Activated naive CD8-positive, alpha-beta T cell treated with anti-CD3 and anti-CD28 coated beads for 36 hours (primary cell): Measurements from ENCODE around the gene LRIG1. TPM values are rescaled to one million over a fixed set of nuclear protein-coding genes. Genes with fewer than 3 reads are reported as not detected.

Experiments used
- DNase-seq: peaks from one replicate; pipeline ENCODE4 v3.0.0; 2021
- H3K27ac Mint-ChIP-seq: one replicate; pipeline ENCODE4 v1.8.0; 2022; ENCODE audit warnings: mild to moderate bottlenecking, moderate library complexity, mixed read lengths
- H3K27me3 Mint-ChIP-seq: one replicate; pipeline ENCODE4 v1.8.0; 2022; ENCODE audit warnings: mild to moderate bottlenecking, mixed read lengths
- H3K36me3 Mint-ChIP-seq: one replicate; pipeline ENCODE4 v1.8.0; 2021; ENCODE audit warnings: mild to moderate bottlenecking, mixed read lengths
- H3K4me1 Mint-ChIP-seq: one replicate; pipeline ENCODE4 v1.8.0; 2021; ENCODE audit warnings: mixed read lengths
- H3K4me3 Mint-ChIP-seq: one replicate; pipeline ENCODE4 v1.8.0; 2022; ENCODE audit warnings: mild to moderate bottlenecking, moderate library complexity, mixed read lengths
- H3K9me3 Mint-ChIP-seq: one replicate; pipeline ENCODE4 v1.8.0; 2022; ENCODE audit warnings: mixed read lengths
- total RNA-seq, 2 experiments: library from RNA; stranded (reverse); gene quantifications; one replicate each; pipeline ENCODE4 v1.2.3, GENCODE V29; 2021

Gene LRIG1
- total RNA-seq, 2 experiments from 2014 or later = 8.2 to 8.5 TPM

DNA sequence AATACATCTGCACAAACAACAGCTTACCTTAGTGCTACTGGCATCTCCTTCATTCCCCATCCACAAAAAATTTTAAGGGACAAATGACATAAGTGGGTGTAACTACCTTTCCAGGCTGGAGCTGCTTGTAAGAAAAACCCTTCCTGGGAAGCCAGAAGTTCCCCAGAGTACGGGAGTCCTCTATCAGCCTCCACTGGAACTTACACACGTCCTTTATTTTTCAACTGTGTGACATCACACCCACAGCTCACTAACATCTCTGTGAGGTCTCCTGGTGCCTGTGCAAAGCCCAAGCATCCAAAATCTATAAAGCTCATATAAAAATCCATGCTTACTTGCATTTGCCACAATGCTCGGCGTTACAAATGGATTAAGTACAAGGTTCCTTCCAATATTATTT lies 27.6 kb downstream of the LRIG1 start:
- Mint-ChIP-seq H3K4me3 (peak overlapping the region; percentile 39), H3K9me3 (no peaks in the 10 kb centered on the region), H3K36me3 (peaks cover 9% of the 10 kb centered on the region), H3K27me3 (peaks cover 4% of the 10 kb centered on the region), H3K27ac (peak overlapping the region; percentile 82), H3K4me1 (peaks cover 54% of the 10 kb centered on the region)
- no peak for DNase-seq

DNA sequence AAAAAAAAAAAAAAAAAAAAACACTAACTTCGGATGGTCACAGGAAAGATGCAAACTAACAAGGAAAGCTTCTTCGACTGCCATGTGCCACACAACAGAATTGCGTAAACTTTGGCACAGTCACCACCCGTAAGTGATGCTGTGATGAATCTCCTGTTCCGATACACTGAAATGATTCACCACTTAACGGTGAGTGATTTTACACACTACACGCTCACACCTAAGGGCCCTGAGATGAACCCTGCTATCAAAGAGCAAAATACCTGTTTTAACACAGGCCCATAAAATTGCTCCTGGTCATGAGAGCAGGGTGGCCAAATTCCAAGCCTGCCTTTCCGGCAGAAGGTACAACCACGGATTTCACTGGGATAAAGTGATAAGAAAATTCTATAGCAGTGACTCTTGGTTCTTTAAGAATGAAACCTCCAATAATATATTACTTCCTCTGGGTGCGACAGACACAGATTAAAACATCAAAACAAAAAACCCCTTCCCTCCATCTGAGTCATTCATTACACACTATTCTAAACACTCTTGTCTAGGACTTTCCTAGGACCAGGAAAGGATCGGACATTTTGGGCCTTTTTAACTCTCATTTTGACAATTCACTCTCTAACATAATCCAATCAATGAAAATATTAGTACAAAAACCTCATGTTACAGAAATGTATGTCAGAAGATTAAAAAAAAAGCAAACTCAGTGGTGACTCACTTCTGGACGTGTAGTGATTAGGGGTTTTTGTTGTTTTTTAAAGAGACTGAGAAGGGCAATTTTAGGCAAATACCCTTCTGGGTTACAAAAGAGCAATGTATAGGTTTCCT lies 28.3 kb downstream of the LRIG1 start:
- H3K9me3 Mint-ChIP-seq = no peaks in the 10 kb centered on the region
- peak overlapping the region; percentile 82 for H3K27ac Mint-ChIP-seq
- peaks cover 1% of the 10 kb centered on the region for H3K27me3 Mint-ChIP-seq
- peak; percentile 28 for DNase-seq
- peak overlapping the region; percentile 23 for H3K4me3 Mint-ChIP-seq
- H3K4me1 Mint-ChIP-seq = peaks cover 57% of the 10 kb centered on the region
- peaks cover 9% of the 10 kb centered on the region for H3K36me3 Mint-ChIP-seq

DNA sequence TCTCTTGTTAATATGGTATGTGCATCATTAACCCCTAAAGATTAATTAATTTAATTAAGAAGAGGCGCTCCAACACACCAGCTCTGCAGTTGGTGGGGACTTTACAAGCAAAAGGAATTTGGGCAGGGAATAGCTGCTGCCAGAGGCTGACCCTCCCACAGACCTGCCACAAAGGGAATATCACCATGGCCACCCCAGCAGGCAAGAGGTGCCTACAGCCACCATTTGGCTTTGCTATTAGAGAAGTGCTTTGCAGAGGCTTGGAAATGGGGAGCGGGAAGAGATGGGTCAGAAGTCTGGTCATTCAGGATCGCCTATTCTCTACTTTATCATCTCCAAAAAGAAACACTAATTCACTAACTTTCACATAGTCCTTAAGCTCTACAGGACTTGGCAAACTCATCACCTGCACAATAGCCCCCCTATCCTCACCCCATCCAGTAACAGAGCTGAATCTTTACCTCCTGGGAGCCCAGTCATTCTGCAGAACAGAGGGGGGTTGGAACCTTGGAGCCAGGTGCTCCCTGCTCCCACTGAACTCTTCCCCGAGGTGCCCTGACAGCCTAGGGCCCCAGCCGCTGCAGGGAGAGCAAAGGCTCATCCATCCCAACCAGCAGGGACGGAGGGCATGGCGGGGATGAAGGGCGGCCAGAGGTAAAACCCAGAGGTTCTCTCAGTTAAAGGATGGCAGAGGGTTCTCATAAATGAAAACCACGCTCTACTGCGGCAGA lies 29.7 kb downstream of the LRIG1 start:
- Mint-ChIP-seq H3K9me3 (no peaks in the 10 kb centered on the region), H3K4me1 (peaks cover 54% of the 10 kb centered on the region), H3K36me3 (peaks cover 6% of the 10 kb centered on the region), H3K27ac (no peak overlapping the region), H3K4me3 (no peak overlapping the region), H3K27me3 (peaks cover 6% of the 10 kb centered on the region)
- DNase-seq = no peak

DNA sequence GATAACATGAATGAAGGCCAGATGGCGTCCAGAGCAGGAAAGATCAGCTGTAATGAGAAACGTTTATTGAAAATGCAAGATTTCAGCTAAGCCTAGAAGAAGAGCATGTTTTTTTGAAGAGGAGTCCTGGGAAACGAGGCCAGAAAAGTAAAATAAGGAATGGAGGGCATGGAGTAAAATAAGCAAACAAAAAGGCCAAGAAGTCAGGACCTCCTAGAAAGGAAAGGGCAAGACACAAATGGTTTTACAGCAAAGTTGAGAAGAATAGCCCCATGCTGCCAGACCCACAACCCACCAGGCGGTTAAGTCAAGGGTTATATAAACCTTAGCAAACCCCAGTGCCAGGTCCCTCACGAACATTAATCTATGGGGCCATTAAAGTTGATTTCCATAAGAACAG lies 30.5 kb downstream of the LRIG1 start:
- H3K27me3 Mint-ChIP-seq = peaks cover 6% of the 10 kb centered on the region
- H3K4me3 Mint-ChIP-seq = no peak overlapping the region
- no peak for DNase-seq
- peak overlapping the region; percentile 3 for H3K27ac Mint-ChIP-seq
- peaks cover 6% of the 10 kb centered on the region for H3K36me3 Mint-ChIP-seq
- H3K9me3 Mint-ChIP-seq = no peaks in the 10 kb centered on the region
- peaks cover 54% of the 10 kb centered on the region for H3K4me1 Mint-ChIP-seq

DNA sequence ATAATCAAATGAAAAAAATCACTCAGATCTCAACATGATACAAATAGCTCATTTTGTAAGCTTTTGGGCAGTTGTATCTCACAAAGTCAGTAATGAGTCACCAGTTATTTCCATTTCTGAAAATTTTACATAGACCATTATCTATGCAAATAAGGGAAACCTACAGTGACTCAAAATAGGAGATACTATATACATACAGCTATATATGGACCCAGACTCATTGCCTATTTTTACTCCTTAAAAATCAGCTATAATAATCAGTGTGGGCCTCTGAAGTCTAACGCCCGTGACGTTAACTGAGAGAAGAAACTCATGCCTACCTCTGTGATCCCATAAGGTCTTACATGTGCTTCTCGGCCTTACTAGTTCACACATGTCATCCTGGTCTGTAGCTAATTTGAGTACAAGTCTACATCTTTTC lies 31.6 kb downstream of the LRIG1 start:
- no peak overlapping the region for H3K4me3 Mint-ChIP-seq
- peaks cover 54% of the 10 kb centered on the region for H3K4me1 Mint-ChIP-seq
- DNase-seq = no peak

DNA sequence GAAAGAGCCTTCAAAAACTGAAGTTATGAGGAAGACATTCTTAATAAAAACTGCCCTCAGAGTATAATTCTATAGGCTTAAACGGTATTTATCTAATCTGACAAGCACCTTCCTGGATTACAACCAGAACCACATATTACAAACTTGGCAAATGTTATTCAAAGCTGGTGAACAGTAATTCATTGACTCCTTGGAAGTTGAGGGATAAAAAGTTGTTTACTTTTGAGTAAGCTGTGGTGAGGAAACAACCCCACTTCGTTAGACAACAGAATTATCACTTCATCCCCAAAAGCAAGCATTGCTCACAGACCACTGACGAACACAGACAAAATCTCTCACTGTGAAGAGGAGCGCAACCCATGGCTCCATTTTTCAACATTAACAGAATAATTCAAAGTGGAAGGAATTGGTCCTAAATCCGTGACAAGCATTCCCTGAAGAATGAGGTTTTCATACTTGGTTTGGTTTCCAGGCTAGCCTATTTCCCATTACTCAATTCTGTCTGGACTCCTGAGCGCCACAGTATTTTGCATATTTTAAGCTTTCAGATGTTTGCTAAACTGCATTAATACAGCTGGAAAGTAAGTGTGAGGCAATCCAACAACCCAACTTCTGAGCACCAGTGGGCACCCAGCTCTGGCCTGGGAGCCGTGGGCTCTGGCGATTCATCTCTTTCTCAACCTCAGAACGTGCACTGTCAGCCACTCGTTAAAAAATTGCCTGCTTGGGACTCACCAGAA lies 32.7 kb downstream of the LRIG1 start:
- peaks cover 48% of the 10 kb centered on the region for H3K4me1 Mint-ChIP-seq
- no peak overlapping the region for H3K4me3 Mint-ChIP-seq
- DNase-seq = no peak
- H3K27me3 Mint-ChIP-seq = peaks cover 6% of the 10 kb centered on the region
- H3K9me3 Mint-ChIP-seq = no peaks in the 10 kb centered on the region
- peaks cover 6% of the 10 kb centered on the region for H3K36me3 Mint-ChIP-seq
- H3K27ac Mint-ChIP-seq = peak overlapping the region; percentile 38

More for the DNA sequence above, 31.6 kb downstream of the LRIG1 start:
- Mint-ChIP-seq H3K36me3 (peaks cover 6% of the 10 kb centered on the region), H3K27ac (peak overlapping the region; percentile 91), H3K9me3 (no peaks in the 10 kb centered on the region), H3K27me3 (peaks cover 6% of the 10 kb centered on the region)

DNA sequence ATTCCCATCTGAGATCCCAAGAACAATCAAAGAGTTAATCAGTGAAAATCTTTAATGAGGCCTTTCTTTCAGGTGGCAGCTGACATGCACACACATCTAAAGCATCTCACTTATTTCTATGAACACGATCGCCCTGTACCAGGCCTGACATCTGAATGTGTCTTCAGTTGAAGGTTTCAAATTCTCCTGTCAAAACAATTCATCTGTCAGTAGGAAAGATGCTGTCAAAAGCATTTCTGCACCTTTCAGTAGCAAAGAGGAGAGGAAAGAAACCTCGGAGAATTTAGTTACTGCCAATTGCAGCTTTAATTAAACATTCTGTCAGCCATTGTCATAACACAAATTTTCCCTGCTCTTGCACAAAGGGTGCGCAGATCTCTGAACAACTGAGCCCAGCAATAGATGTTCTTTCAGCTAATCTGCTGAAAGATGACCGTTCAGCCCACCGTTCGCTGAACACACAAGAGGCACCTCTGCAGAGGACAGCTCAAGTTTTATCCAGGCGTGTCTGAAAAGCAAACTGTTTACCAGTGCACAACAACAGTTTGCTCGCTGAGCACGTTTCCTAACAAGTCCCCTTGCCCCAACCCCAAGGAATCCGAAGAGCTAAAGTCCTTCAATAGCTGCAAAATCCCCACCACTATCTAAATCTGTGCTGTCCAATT lies 34.1 kb downstream of the LRIG1 start:
- peaks cover 37% of the 10 kb centered on the region for H3K4me1 Mint-ChIP-seq
- H3K9me3 Mint-ChIP-seq = no peaks in the 10 kb centered on the region
- peaks cover 6% of the 10 kb centered on the region for H3K36me3 Mint-ChIP-seq
- no peak overlapping the region for H3K4me3 Mint-ChIP-seq
- H3K27ac Mint-ChIP-seq = no peak overlapping the region
- peaks cover 6% of the 10 kb centered on the region for H3K27me3 Mint-ChIP-seq
- no peak for DNase-seq

DNA sequence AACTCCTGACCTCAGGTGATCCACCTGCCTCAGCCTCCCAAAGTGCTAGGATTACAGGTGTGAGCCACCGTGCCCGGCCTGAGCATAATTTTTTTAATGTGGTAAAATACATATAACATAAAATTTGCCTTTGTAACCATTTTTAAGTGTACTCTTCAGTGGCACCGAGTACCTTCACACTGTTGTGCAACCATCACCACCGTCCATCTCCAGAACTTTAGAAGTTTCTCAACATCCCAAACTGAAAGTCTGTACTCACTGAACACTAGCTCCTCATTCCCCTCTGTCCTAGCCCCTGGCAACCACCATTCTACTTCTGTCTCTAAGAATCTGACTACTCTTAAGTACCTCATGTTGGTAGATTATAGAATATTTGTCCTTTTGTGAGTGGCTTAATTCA lies 35.2 kb downstream of the LRIG1 start:
- peaks cover 6% of the 10 kb centered on the region for H3K36me3 Mint-ChIP-seq
- no peak for DNase-seq
- H3K4me3 Mint-ChIP-seq = no peak overlapping the region
- peaks cover 29% of the 10 kb centered on the region for H3K4me1 Mint-ChIP-seq
- H3K27ac Mint-ChIP-seq = no peak overlapping the region
- H3K9me3 Mint-ChIP-seq = no peaks in the 10 kb centered on the region
- peaks cover 6% of the 10 kb centered on the region for H3K27me3 Mint-ChIP-seq

DNA sequence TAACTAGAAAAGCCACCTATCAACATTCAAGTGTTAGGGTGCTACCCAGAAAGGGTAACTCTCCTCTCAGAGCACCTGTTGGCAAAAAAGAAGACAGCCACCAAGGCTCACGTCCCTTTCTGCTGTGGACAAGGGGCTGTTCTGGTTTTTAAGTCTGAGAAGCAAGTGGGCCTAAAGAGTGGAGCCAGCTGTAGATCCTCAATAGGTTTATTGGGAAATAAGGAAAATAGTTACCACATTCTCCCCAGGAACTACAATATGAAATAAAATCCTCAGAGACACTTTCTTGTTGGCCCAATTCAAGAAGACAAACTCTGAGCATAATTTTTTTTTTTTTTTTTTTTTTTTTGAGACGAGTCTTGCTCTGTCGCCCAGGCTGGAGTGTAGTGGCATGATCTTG lies 35.8 kb downstream of the LRIG1 start:
- H3K4me1 Mint-ChIP-seq = peaks cover 25% of the 10 kb centered on the region
- H3K27me3 Mint-ChIP-seq = peaks cover 8% of the 10 kb centered on the region
- H3K36me3 Mint-ChIP-seq = peaks cover 4% of the 10 kb centered on the region
- no peak overlapping the region for H3K27ac Mint-ChIP-seq
- H3K9me3 Mint-ChIP-seq = no peaks in the 10 kb centered on the region
- H3K4me3 Mint-ChIP-seq = no peak overlapping the region
- DNase-seq = no peak

DNA sequence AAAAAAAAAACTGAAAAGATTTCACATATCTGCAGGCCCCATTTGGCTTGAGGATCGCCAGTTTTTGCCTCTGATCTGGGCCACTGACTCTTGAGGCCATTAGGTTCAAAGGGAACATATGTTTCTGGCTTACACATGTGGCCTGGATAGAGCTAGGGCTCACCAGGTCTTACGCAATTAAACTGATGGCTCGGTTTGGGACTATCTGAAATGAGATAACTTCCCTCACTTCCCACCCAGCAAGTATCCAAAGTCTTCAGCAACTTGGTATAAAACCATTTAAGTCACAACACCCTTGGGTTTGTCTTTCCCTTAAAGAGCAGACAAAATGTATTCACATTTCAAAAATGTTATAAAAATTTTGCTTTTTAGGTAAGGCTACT lies 36.3 kb downstream of the LRIG1 start:
- H3K27me3 Mint-ChIP-seq = peaks cover 8% of the 10 kb centered on the region
- H3K4me3 Mint-ChIP-seq = no peak overlapping the region
- H3K4me1 Mint-ChIP-seq = peaks cover 21% of the 10 kb centered on the region
- no peak for DNase-seq
- H3K9me3 Mint-ChIP-seq = no peaks in the 10 kb centered on the region
- no peak overlapping the region for H3K27ac Mint-ChIP-seq
- peaks cover 2% of the 10 kb centered on the region for H3K36me3 Mint-ChIP-seq

DNA sequence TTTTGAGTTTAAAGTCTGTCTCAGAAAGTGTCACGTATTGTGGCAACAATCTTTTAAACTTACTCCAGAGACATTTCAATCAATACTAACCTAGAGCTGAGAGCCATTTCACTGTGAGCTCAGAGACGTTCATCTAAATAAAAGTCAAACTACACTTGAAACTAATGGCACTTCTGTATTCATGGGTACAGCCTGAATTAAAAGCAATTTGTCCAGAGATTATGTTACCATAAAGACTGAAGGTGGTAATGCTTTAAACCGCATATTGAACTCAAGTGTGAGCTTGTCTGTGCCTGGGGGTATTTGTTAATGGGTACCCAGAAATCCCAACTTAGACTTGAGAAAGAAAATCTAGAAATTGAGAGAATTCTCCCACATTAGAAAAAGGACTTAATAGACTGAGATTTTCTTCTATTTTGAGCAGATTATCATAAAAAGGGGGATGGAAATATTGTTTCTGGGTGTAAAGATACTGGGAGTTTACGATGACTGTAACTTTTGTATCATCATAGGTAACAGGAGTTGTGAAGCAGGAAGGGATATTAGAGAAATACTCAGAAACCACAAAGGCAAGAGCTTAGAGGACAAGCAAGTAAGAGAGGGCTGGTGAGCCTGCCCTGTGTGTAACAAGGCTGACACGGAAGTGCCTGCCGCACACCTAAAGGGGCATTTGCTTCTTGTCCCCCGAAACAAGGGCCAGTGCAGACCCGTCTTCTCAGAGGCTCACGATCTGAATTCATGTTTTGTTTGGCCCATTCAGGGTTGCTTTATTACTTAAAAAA lies 36.9 kb downstream of the LRIG1 start:
- Mint-ChIP-seq H3K9me3 (no peaks in the 10 kb centered on the region), H3K4me3 (no peak overlapping the region), H3K27me3 (peaks cover 8% of the 10 kb centered on the region), H3K4me1 (peaks cover 15% of the 10 kb centered on the region), H3K36me3 (no peaks in the 10 kb centered on the region), H3K27ac (no peak overlapping the region)
- no peak for DNase-seq

DNA sequence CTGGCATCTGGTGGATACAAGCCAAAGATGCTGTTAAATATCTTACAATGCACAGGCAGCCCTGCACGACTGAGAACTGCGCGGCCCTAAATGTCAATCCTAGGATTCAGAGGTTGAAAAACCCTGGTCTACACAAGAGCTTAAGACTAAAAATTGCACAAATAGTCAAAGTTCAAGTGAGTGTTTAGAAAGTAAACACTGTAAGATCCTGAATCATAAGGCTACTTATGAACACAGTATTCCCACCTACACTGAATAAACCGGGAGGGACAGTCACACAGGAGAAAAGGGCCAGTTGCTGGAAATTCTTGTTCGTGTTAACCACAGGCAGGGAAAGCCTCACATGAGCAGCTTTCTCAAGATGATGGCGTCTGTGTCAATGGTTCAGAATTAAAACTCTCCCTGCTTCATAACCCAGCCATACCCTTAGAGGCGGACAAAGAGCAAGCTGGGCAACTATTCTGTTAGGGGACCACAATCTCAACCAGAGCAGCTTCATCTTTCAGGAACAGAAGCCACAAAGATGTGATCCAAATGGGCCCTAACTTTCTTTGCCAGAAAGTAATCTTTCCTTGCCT lies 37.7 kb downstream of the LRIG1 start:
- Mint-ChIP-seq H3K36me3 (no peaks in the 10 kb centered on the region), H3K27me3 (peaks cover 8% of the 10 kb centered on the region), H3K4me3 (no peak overlapping the region), H3K4me1 (peaks cover 9% of the 10 kb centered on the region), H3K9me3 (no peaks in the 10 kb centered on the region), H3K27ac (no peak overlapping the region)
- DNase-seq = no peak

DNA sequence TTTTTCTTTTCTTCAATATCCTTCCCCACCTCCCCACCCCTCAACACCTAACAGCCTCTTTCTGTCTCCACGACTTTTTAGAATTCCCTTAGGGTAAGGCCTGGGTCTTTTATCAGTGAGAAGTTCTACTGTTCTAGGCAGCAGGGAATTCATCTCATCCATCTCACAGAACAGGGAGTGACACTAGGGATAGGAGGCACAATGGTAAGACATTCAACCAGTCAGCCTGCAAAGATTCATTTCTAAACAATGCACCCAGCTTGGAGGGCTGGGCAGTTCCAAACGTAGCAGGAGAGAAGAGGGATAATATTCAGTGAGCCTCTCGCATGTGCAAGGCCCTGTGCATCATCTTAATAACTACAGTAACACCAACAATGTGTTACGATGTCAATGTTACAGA lies 43.6 kb downstream of the LRIG1 start:
- no peaks in the 10 kb centered on the region for H3K9me3 Mint-ChIP-seq
- no peaks in the 10 kb centered on the region for H3K4me1 Mint-ChIP-seq
- no peak overlapping the region for H3K27ac Mint-ChIP-seq
- peaks cover 2% of the 10 kb centered on the region for H3K27me3 Mint-ChIP-seq
- peaks cover 1% of the 10 kb centered on the region for H3K36me3 Mint-ChIP-seq
- H3K4me3 Mint-ChIP-seq = no peak overlapping the region
- no peak for DNase-seq

DNA sequence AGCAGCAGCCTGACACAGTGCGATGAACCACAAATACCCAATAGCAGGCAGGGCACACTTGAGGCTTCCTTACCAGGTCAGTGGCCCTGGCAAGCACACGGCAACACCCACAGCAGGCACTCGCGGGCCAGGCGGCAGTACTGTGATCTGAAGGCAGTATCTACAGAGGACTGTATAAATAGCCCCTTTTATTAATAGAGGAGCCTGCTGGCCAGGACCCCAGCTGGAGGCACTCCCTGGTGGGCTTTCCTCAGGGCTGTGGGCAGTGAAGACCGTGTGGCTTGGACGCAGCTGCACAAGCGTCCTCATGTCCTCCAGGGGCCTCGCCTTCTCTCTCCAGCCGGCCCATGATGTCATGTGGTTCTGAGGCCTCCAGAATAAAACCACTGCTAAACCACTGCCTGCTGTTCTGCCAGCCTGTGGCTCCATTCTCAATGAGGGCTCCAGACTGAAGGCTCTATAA lies 44.1 kb downstream of the LRIG1 start:
- Mint-ChIP-seq H3K4me1 (no peaks in the 10 kb centered on the region), H3K4me3 (no peak overlapping the region), H3K9me3 (no peaks in the 10 kb centered on the region), H3K27ac (no peak overlapping the region), H3K36me3 (peaks cover 1% of the 10 kb centered on the region), H3K27me3 (peaks cover 2% of the 10 kb centered on the region)
- DNase-seq = no peak
